ENCODE results near the gene AGBL4.

- no peak for TF ChIP-seq POLR2AphosphoS5 (IDR thresholded peaks at IDR 0.05; ENCODE audit: low read depth, low read length)
- TF ChIP-seq TAF1 (IDR thresholded peaks at IDR 0.05; ENCODE audit: low read depth, low read length) = no peak
- TF ChIP-seq POLR2A (IDR thresholded peaks at IDR 0.05; ENCODE audit: low read depth, low read length) = no peak
- no peak for TF ChIP-seq SPI1 (IDR thresholded peaks at IDR 0.05; ENCODE audit: low read depth, low read length)
- no peak for TF ChIP-seq POU2F2 (IDR thresholded peaks at IDR 0.05; ENCODE audit: low read depth, low read length)
- no peak for TF ChIP-seq PAX5 (IDR thresholded peaks at IDR 0.05; ENCODE audit: insufficient read depth, low read length, severe bottlenecking)
These were observed 1134.1 kb downstream of the AGBL4 start for GRCh38 chr1:48889615-48890014.
